A673 (cell line): ENCODE data around the gene MINDY4.

ENCODE experiments used
- CTCF ChIP-seq: fragments of 300-800, 200-600 bp; sonication (generic); conservative IDR thresholded peaks from 2 replicates; pipeline ENCODE4 v1.5.1; 2017; ENCODE audit warnings: low read depth, mild to moderate bottlenecking, antibody characterized with exemption, low read length, moderate library complexity, mixed read lengths
- EZH2 ChIP-seq: fragments of 200-600 bp; sonication (generic); IDR thresholded peaks from 2 replicates; pipeline ENCODE4 v1.6.1; 2017; ENCODE audit warnings: borderline replicate concordance, low read depth, mild to moderate bottlenecking, mixed read lengths, antibody characterized with exemption, low read length; ENCODE audit not compliant: poor library complexity, severe bottlenecking

GRCh38 chr7:30738026-30738915 is 32.9 kb upstream of the MINDY4 start:
- TF ChIP-seq CTCF (no peak), EZH2 (no peak)
